ENCODE measurements around the gene LY6G6F. TPM values are rescaled to one million over a fixed set of nuclear protein-coding genes. Genes with fewer than 3 reads are reported as not detected.

The LY6G6F gene
- total and polyA plus RNA-seq, 2 experiments from 2014 or later, result not detected

GRCh38 chr6:31711233-31711632 is 4.6 kb downstream of the LY6G6F start:
- Histone ChIP-seq H3K4me2 (no peak overlapping the region), H3K27ac (ENCODE audit: low read depth) (no peak overlapping the region), H3K9me2 (ENCODE audit: insufficient read depth) (no peaks in the 10 kb centered on the region), H3K4me1 (ENCODE audit: insufficient read depth) (peaks cover 20% of the 10 kb centered on the region), H3K36me3 (ENCODE audit: insufficient read depth) (no peaks in the 10 kb centered on the region), H3K27me3 (ENCODE audit: insufficient read depth) (no peaks in the 10 kb centered on the region), H3F3A (replicated peaks; ENCODE audit: low read depth) (no peaks in the 10 kb centered on the region), H4K20me1 (replicated peaks; ENCODE audit: insufficient read depth) (no peaks in the 10 kb centered on the region), H3K79me2 (replicated peaks; ENCODE audit: insufficient read depth) (no peaks in the 10 kb centered on the region), H3K4me3 (no peak overlapping the region), H2AFZ (no peak overlapping the region)
- no peak for ATAC-seq
- Mint-ChIP-seq H3K27ac (no peak overlapping the region), H3K9me3 (no peaks in the 10 kb centered on the region), H3K4me1 (peaks cover 24% of the 10 kb centered on the region), H3K27me3 (ENCODE audit: insufficient read depth, low read depth, poor library complexity) (peaks cover 19% of the 10 kb centered on the region), H3K36me3 (ENCODE audit: low read depth) (no peaks in the 10 kb centered on the region), H3K4me3 (no peak overlapping the region)
- TF ChIP-seq STAT1 (IDR thresholded peaks at IDR 0.05; ENCODE audit: unreplicated experiment), result no peak
- TF ChIP-seq ZNF331 (CRISPR knock-in tag; IDR thresholded peaks at IDR 0.05; ENCODE audit: low read depth), result no peak
- no peak for TF ChIP-seq POLR2AphosphoS5 (IDR thresholded peaks at IDR 0.05; ENCODE audit: low read depth)
- TF ChIP-seq ETS1 (IDR thresholded peaks at IDR 0.05), result no peak
- no peak for TF ChIP-seq REST (IDR thresholded peaks at IDR 0.05; ENCODE audit: unreplicated experiment)
- no peak for TF ChIP-seq CREB1 (CRISPR knock-in tag; IDR thresholded peaks at IDR 0.05; ENCODE audit: low read depth)
- TF ChIP-seq NANOG (IDR thresholded peaks at IDR 0.05; ENCODE audit: borderline replicate concordance), result no peak
- TF ChIP-seq CTCF (conservative IDR thresholded peaks at IDR 0.05; ENCODE audit: low read depth in 2 of 2), result no peak
- no peak for TF ChIP-seq ZNF114 (CRISPR knock-in tag; IDR thresholded peaks at IDR 0.05)
- no peak for TF ChIP-seq JUNB (IDR thresholded peaks at IDR 0.05; ENCODE audit: unreplicated experiment)
- no peak for TF ChIP-seq ZNF462 (CRISPR knock-in tag; IDR thresholded peaks at IDR 0.05)
- no peak for TF ChIP-seq EZH2 (IDR thresholded peaks at IDR 0.05; ENCODE audit: low read depth, unreplicated experiment)
- no peak for TF ChIP-seq EZH2phosphoT487 (IDR thresholded peaks at IDR 0.05; ENCODE audit: unreplicated experiment)
- DNase-seq (ENCODE audit: low spot score), result no peak
